Smooth muscle cell (in vitro differentiated cells): ENCODE results near the gene DISC1. TPM values are rescaled to one million over a fixed set of nuclear protein-coding genes. Genes with fewer than 3 reads are reported as not detected.

Source experiments
- DNase-seq: peaks from one replicate; lab custom pipeline; 2025; ENCODE audit not compliant: unreplicated experiment; lab: John Stamatoyannopoulos, UW
- H2AFZ ChIP-seq: fragments of 200-600 bp; sonication (generic); 2 replicates; pipeline ENCODE4 v1.6.0; 2016; ENCODE audit warnings: antibody characterized with exemption, low read depth, mild to moderate bottlenecking
- H3F3A ChIP-seq: fragments of 200-600 bp; sonication (generic); 2 replicates; pipeline ENCODE4 v1.6.0; 2017; ENCODE audit warnings: antibody characterized with exemption, low read depth
- H3K27ac ChIP-seq: fragments of 200-600 bp; sonication (generic); 2 replicates; pipeline ENCODE4 v1.5.1; 2016; ENCODE audit warnings: low read depth, mild to moderate bottlenecking
- H3K27me3 ChIP-seq: fragments of 200-600 bp; sonication (generic); 2 replicates; pipeline ENCODE4 v1.6.1; 2016; ENCODE audit warnings: low read depth, mild to moderate bottlenecking
- H3K36me3 ChIP-seq: fragments of 200-600 bp; sonication (generic); 2 replicates; pipeline ENCODE4 v1.5.1; 2016; ENCODE audit warnings: low read depth
- H3K4me1 ChIP-seq: fragments of 200-600 bp; sonication (generic); 2 replicates; pipeline ENCODE4 v1.5.1; 2016; ENCODE audit warnings: low read depth
- H3K4me2 ChIP-seq: fragments of 200-600 bp; sonication (generic); 2 replicates; pipeline ENCODE4 v1.6.0; 2016; ENCODE audit warnings: mild to moderate bottlenecking
- H3K4me3 ChIP-seq: fragments of 200-600 bp; sonication (generic); 2 replicates; pipeline ENCODE4 v1.5.1; 2016; ENCODE audit warnings: mild to moderate bottlenecking
- H3K79me2 ChIP-seq: fragments of 200-600 bp; sonication (generic); 2 replicates; pipeline ENCODE4 v1.6.0; 2016; ENCODE audit warnings: low read depth, mild to moderate bottlenecking
- H3K9ac ChIP-seq: fragments of 200-600 bp; sonication (generic); 2 replicates; pipeline ENCODE4 v1.6.0; 2016; ENCODE audit warnings: low read depth
- H3K9me3 ChIP-seq: fragments of 200-600 bp; sonication (generic); replicated peaks from 2 replicates; pipeline ENCODE4 v1.5.1; 2016; ENCODE audit warnings: low read depth
- H4K20me1 ChIP-seq: fragments of 200-600 bp; sonication (generic); 2 replicates; pipeline ENCODE4 v1.6.0; 2016; ENCODE audit warnings: low read depth
- CTCF ChIP-seq: fragments of 200-600 bp; sonication (generic); IDR thresholded peaks from 2 replicates; pipeline ENCODE4 v1.5.1; 2017; ENCODE audit warnings: borderline replicate concordance, mild to moderate bottlenecking, antibody characterized with exemption; ENCODE audit not compliant: insufficient read depth, poor library complexity, severe bottlenecking
- WGBS: methylation state at CpG from one replicate; pipeline ENCODE4 v1.1.7; 2016; ENCODE audit warnings: low lambda C conversion rate; 5-methylcytosine and 5-hydroxymethylcytosine counted together
- polyA plus RNA-seq: library from polyadenylated mRNA; unstranded; fragments of >200 nt; fragmentation: Nextera tagmentation; extraction: Ambion mirVana; gene quantifications from 2 replicates; pipeline ENCODE4 v1.2.1, GENCODE V29; 2016
- total RNA-seq: library from RNA; depleted of rRNA; stranded (reverse); fragments of >200 nt; gene quantifications from 2 replicates; pipeline ENCODE4 v1.2.3, GENCODE V29; 2014

DISC1 gene
- total and polyA plus RNA-seq, 2 experiments from 2014 or later: 0.89 to 4.3 TPM

GRCh38 chr1:231931846-231932454 is 305.4 kb downstream of the DISC1 start:
- H3K4me3 ChIP-seq: no peak overlapping the region
- H3K27ac ChIP-seq: no peak overlapping the region
- no peak overlapping the region for H3K4me2 ChIP-seq
- no peaks in the 10 kb centered on the region for H3K79me2 ChIP-seq
- no peaks in the 10 kb centered on the region for H3K36me3 ChIP-seq
- H3K4me1 ChIP-seq: peaks cover 39% of the 10 kb centered on the region
- H3K9me3 ChIP-seq: no peaks in the 10 kb centered on the region
- H3K9ac ChIP-seq: no peak overlapping the region
- peak; percentile 61 for TF ChIP-seq CTCF
- DNase-seq: no peak
- H2AFZ ChIP-seq: no peak overlapping the region
- no peaks in the 10 kb centered on the region for H3K27me3 ChIP-seq
- no peaks in the 10 kb centered on the region for H4K20me1 ChIP-seq
- WGBS: 79% methylated on average over 4 of the region's 4 CpGs
- H3F3A ChIP-seq: peaks cover 15% of the 10 kb centered on the region

GRCh38 chr1:231933711-231934626 is 307.4 kb downstream of the DISC1 start:
- H3K27ac ChIP-seq: peak overlapping the region; percentile 81
- H3K4me1 ChIP-seq: peaks cover 31% of the 10 kb centered on the region
- TF ChIP-seq CTCF: no peak
- peaks cover 15% of the 10 kb centered on the region for H3F3A ChIP-seq
- H4K20me1 ChIP-seq: no peaks in the 10 kb centered on the region
- no peak overlapping the region for H3K4me3 ChIP-seq
- H3K4me2 ChIP-seq: peak overlapping the region; percentile 81
- no peak overlapping the region for H2AFZ ChIP-seq
- H3K79me2 ChIP-seq: no peaks in the 10 kb centered on the region
- no peaks in the 10 kb centered on the region for H3K36me3 ChIP-seq
- no peak overlapping the region for H3K9ac ChIP-seq
- no peak for DNase-seq
- WGBS: 63% methylated on average over 15 of the region's 15 CpGs
- no peaks in the 10 kb centered on the region for H3K9me3 ChIP-seq
- no peaks in the 10 kb centered on the region for H3K27me3 ChIP-seq

GRCh38 chr1:231934797-231935196 is 308.2 kb downstream of the DISC1 start:
- Histone ChIP-seq H3K9ac (peak overlapping the region; percentile 29), H4K20me1 (no peaks in the 10 kb centered on the region), H2AFZ (no peak overlapping the region), H3F3A (peaks cover 11% of the 10 kb centered on the region), H3K9me3 (no peaks in the 10 kb centered on the region), H3K27ac (peak overlapping the region; percentile 81), H3K4me1 (peaks cover 23% of the 10 kb centered on the region), H3K36me3 (no peaks in the 10 kb centered on the region), H3K79me2 (no peaks in the 10 kb centered on the region), H3K4me3 (no peak overlapping the region), H3K4me2 (peak overlapping the region; percentile 81), H3K27me3 (no peaks in the 10 kb centered on the region)
- no peak for DNase-seq
- TF ChIP-seq CTCF: no peak
- WGBS: 9% methylated on average over 5 of the region's 5 CpGs
